ENCODE results near the gene GAL3ST1.

- TF ChIP-seq POLR2A (IDR thresholded peaks at IDR 0.05): no peak
- no peak for TF ChIP-seq CTCF (IDR thresholded peaks at IDR 0.05)
Measured at GRCh38 chr22:30516273-30516672, 58.2 kb downstream of the GAL3ST1 start.
